ENCODE measurements around the gene HMCN2.
"Not testable (repeated sequence)": the region's sequence is repeated elsewhere in the genome, so short reads cannot be mapped to it uniquely, and the experiment has no call there.

The HMCN2 gene

DNA sequence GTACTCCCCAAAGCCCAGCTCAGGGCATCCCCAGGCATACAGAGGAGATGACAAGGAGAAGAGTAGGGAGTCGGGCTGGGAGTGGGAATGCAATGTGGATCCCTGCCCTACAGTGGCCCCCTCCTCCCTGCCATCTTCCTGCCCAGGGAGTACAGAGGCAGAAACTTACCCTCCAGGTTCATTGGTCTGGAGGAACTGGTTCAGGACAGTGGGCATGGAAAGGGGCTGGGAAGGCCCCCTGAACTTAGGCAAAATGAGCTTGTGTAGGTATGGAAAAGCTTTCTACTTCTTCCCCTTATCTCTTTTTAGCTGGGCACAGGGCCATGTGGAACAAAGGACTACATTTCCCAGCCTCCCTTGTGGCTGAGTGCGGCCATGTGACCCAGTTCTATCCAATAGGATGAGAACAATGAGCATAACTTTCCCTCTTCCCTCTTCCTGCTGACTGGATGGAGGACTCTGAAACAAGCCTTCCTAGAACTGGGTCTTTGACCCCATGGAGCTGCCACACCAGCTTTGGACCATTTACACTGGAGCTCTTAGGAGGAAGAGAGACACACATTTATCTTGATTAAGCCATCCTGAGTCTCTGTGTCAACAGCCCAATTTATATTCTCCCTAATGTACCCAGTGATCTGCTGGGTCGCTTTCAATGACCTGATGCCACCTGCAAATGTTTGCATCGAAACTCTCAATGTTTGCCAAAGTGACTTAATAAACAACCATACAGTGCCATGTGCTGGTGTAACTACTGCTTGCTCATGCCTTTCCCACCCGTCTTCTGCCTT is 25.0 kb upstream of the HMCN2 start:
- DNase-seq, result peak in 33 of 51 donors; percentile 11 to 76 (median 40)

- DNase-seq, result no peak
Measured at GRCh38 chr9:130241198-130241535, 24.4 kb upstream of the HMCN2 start.

GRCh38 chr9:130242270-130243014 is 23.1 kb upstream of the HMCN2 start:
- no peak for DNase-seq

- peak in 42 of 51 donors; percentile 7 to 78 (median 42) for DNase-seq
Measured at GRCh38 chr9:130243015-130243881, 22.3 kb upstream of the HMCN2 start.

GRCh38 chr9:130243882-130244170 is 21.7 kb upstream of the HMCN2 start:
- DNase-seq, result no peak

DNA sequence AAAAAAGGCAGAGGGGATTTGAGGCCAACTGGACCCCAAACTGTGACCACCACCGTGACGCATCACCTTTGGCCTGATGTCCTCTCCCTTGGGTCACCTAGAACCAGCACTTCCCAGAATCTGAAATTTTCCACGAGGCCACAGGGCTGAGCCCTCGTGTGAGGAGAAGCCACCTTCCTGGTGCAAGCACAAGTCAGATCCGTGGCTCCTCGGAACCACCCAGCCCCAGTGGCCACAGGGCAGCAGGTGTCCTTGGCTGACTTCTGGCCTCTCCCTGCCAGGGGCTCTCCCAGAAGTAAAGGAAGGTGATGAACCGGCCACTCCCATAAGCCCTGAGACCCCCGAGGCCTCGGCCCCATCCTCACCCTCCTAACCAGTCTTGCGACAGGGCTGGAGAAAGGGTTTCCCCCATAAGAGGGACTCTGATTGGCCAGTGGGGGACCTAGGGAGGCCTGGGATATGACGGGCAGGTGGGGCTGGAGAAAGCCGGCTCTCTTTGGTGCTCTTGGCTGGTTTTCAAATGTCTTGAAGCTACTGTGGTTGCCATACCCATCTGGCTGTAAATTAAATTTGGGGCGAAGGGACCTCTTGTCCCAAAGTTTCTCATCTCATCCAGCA is 20.9 kb upstream of the HMCN2 start:
- DNase-seq, result no peak

DNA sequence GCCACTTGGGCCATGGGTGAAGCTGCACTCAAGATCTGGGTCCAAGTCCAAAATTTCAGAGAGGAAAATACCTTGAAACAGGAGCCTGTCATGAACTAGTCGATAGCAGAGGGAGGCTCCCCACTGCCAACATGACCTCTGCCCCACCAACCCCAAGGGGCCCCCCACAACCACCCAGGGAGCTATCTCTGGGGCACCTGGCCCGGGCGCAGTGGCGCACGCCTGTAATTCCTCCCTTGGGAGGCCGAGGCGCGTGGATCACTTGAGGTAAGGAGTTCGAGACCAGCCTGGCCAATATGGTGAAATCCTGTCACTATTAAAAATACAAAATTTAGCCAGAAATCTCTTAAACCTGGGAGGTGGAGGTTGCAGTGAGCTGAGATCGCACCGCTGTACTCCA is 20.1 kb upstream of the HMCN2 start:
- DNase-seq, result no peak

DNA sequence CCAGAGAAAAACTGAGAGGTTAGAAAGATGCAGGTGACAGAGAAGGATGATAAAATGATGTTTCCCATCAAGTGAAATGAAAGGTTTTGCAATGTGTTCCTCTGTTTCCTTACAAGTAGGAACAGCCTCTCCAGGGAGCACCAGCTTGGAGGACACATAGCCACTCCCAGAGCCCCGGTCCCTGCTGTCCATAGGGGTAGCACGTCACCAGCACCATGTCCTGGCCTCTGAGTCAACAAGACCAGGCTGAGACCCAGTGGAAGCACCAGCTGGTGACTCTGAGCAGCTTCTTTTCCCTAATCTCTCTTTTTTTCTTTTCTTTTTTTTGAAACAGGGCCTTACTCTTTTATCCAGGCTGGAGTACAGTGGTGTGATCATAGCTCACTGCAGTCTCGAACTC is 19.4 kb upstream of the HMCN2 start:
- DNase-seq, result no peak

DNA sequence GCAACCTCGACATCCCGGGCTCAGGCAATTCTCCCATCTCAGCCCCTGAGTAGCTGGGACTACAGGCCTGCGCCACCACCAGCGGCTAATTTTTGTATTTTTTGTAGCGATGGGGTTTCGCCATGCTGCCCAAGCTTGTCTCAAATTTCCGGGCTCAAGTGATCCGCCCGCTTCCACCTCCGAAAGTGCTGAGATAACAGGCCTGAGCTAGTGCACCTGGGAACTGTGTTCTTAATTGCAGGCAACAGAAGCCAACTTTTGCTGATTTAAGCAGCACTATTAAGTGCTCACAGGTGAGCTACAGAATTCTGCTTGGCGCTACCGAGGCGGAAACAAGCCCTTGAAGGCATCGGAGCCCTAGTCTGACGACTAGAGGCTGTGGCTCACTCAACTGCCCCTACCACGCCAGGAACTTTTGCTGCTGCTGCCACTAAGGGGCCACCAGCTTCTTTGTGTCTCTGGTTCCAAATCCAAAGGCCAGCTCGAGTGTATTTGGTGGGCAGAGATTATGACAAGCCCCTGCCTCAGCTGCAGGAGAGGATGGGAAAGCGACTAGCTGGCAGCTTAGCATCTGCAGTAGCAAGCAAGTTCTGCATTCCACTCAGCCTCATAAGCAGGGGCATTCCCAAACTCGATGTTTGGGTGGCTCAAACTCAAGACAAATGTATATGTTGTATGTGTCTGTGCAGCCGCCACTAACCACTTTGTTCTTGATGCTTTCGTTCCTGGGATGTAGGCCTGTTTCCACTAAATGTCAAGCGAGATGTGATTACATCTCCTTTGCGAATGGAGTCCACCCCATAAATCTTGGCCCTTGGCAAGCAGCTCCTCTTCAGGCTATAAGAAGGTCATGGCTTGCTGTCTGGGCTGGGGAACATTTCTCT is 10.6 kb upstream of the HMCN2 start:
- DNase-seq, result no peak

- DNase-seq, result no peak
Measured at GRCh38 chr9:130255631-130256134, 9.9 kb upstream of the HMCN2 start.

DNA sequence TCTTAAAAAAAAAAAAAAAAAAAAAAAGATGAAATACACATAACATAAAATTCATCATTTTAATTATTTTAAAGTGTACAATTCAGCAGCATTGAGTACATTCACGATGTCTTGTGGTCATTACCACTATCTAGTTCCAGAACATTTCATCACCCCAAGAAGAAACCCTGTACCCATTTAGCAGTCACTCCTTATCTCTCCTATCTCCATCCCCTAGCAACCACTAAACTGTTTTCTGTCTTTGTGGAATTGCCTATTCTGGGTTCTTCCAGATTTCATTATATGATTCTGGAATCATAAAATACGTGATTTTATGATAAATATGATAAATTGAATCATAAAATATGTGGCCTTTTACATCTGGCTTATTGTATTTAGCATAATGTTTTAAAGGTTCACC is 8.9 kb upstream of the HMCN2 start:
- no peak for DNase-seq

GRCh38 chr9:130258137-130258536 is 7.4 kb upstream of the HMCN2 start:
- not testable (repeated sequence) for DNase-seq

- DNase-seq, result no peak
Measured at GRCh38 chr9:130259044-130259443, 6.5 kb upstream of the HMCN2 start.

- DNase-seq, result no peak
Measured at GRCh38 chr9:130260816-130261765, 4.5 kb upstream of the HMCN2 start.

- DNase-seq, result no peak
Measured at GRCh38 chr9:130262061-130262745, 3.4 kb upstream of the HMCN2 start.

GRCh38 chr9:130262771-130263170 is 2.8 kb upstream of the HMCN2 start:
- no peak for DNase-seq

GRCh38 chr9:130263601-130264413 is 1.8 kb upstream of the HMCN2 start:
- no peak for DNase-seq
